ENCODE measurements around the gene MITF. TPM values are rescaled to one million over a fixed set of nuclear protein-coding genes. Genes with fewer than 3 reads are reported as not detected.
A peak's percentile ranks its signal among the peaks of the same experiment; 100 is the strongest.

The MITF gene
- total RNA-seq, 2 donors from 2014 or later = 0.23 TPM; not detected in 1

GRCh38 chr3:69768438-69768837 is 29.2 kb downstream of the MITF start:
- ATAC-seq = no peak
- Mint-ChIP-seq H3K27ac (no peak overlapping the region), H3K36me3 (no peaks in the 10 kb centered on the region), H3K9me3 (no peaks in the 10 kb centered on the region)
- no peak for DNase-seq (ENCODE audit: low spot score in 2 of 2)

GRCh38 chr3:69770219-69770618 is 31.0 kb downstream of the MITF start:
- DNase-seq (ENCODE audit: low spot score in 2 of 2) (no peak), ATAC-seq (no peak)

GRCh38 chr3:69770976-69771634 is 31.8 kb downstream of the MITF start:
- DNase-seq (ENCODE audit: low spot score in 2 of 2) (no peak), ATAC-seq (no peak)
- Mint-ChIP-seq H3K36me3 (no peaks in the 10 kb centered on the region), H3K9me3 (peaks cover 0 to 4% of the 10 kb centered on the region in 2 donors), H3K27ac (no peak overlapping the region)

More at GRCh38 chr3:69770219-69770618, 31.0 kb downstream of the MITF start:
- Mint-ChIP-seq H3K27ac (no peak overlapping the region), H3K9me3 (peaks cover 0 to 4% of the 10 kb centered on the region in 2 donors), H3K36me3 (no peaks in the 10 kb centered on the region)

- H3K9me3 Mint-ChIP-seq = peaks cover 0 to 4% of the 10 kb centered on the region in 2 donors
- H3K27ac Mint-ChIP-seq = no peak overlapping the region
- DNase-seq (ENCODE audit: low spot score in 2 of 2) = no peak
- no peaks in the 10 kb centered on the region for H3K36me3 Mint-ChIP-seq
- no peak for ATAC-seq
These were observed 33.0 kb downstream of the MITF start for GRCh38 chr3:69772152-69772867.

- DNase-seq (ENCODE audit: low spot score in 2 of 2) = no peak
- Mint-ChIP-seq H3K9me3 (peaks cover 5 to 12% of the 10 kb centered on the region in 2 donors), H3K36me3 (no peaks in the 10 kb centered on the region), H3K27ac (no peak overlapping the region)
- ATAC-seq = no peak
These were observed 34.8 kb downstream of the MITF start for GRCh38 chr3:69774029-69774428.

GRCh38 chr3:69775751-69776150 is 36.5 kb downstream of the MITF start:
- no peak for ATAC-seq
- Mint-ChIP-seq H3K36me3 (no peaks in the 10 kb centered on the region), H3K9me3 (peaks cover 5 to 12% of the 10 kb centered on the region in 2 donors), H3K27ac (no peak overlapping the region)
- DNase-seq (ENCODE audit: low spot score in 2 of 2) = no peak

GRCh38 chr3:69776289-69776688 is 37.0 kb downstream of the MITF start:
- DNase-seq (ENCODE audit: low spot score in 2 of 2) (no peak), ATAC-seq (no peak)
- no peak overlapping the region for H3K27ac Mint-ChIP-seq
- H3K9me3 Mint-ChIP-seq = peaks cover 5 to 12% of the 10 kb centered on the region in 2 donors
- no peaks in the 10 kb centered on the region for H3K36me3 Mint-ChIP-seq

GRCh38 chr3:69776920-69777581 is 37.8 kb downstream of the MITF start:
- H3K27ac Mint-ChIP-seq = no peak overlapping the region
- peaks cover 5 to 12% of the 10 kb centered on the region in 2 donors for H3K9me3 Mint-ChIP-seq
- DNase-seq (ENCODE audit: low spot score in 2 of 2) (no peak), ATAC-seq (no peak)
- H3K36me3 Mint-ChIP-seq = no peaks in the 10 kb centered on the region

GRCh38 chr3:69777582-69777967 is 38.3 kb downstream of the MITF start:
- Mint-ChIP-seq H3K27ac (no peak overlapping the region), H3K36me3 (no peaks in the 10 kb centered on the region)
- no peak for DNase-seq (ENCODE audit: low spot score in 2 of 2)

GRCh38 chr3:69781593-69781992 is 42.3 kb downstream of the MITF start:
- no peaks in the 10 kb centered on the region for H3K36me3 Mint-ChIP-seq
- ATAC-seq = no peak
- H3K9me3 Mint-ChIP-seq = peaks cover 9 to 12% of the 10 kb centered on the region in 2 donors
- H3K27ac Mint-ChIP-seq = no peak overlapping the region
- DNase-seq (ENCODE audit: low spot score in 2 of 2) = no peak

More at GRCh38 chr3:69777582-69777967, 38.3 kb downstream of the MITF start:
- ATAC-seq = no peak
- H3K9me3 Mint-ChIP-seq = peaks cover 5 to 12% of the 10 kb centered on the region in 2 donors

GRCh38 chr3:69784954-69785514 is 45.8 kb downstream of the MITF start:
- ATAC-seq (no peak), DNase-seq (ENCODE audit: low spot score in 2 of 2) (no peak)
- peaks cover 4% of the 10 kb centered on the region in 2 donors for H3K9me3 Mint-ChIP-seq
- no peaks in the 10 kb centered on the region for H3K36me3 Mint-ChIP-seq
- H3K27ac Mint-ChIP-seq = no peak overlapping the region

GRCh38 chr3:69785769-69786320 is 46.6 kb downstream of the MITF start:
- ATAC-seq = no peak
- Mint-ChIP-seq H3K36me3 (no peaks in the 10 kb centered on the region), H3K27ac (no peak overlapping the region), H3K9me3 (peaks cover 4% of the 10 kb centered on the region in 2 donors)
- DNase-seq (ENCODE audit: low spot score in 2 of 2) = no peak

GRCh38 chr3:69786854-69787253 is 47.6 kb downstream of the MITF start:
- H3K9me3 Mint-ChIP-seq = peaks cover 4% of the 10 kb centered on the region in 2 donors
- ATAC-seq (no peak), DNase-seq (ENCODE audit: low spot score in 2 of 2) (no peak)
- no peaks in the 10 kb centered on the region for H3K36me3 Mint-ChIP-seq
- H3K27ac Mint-ChIP-seq = no peak overlapping the region

- no peak for DNase-seq (ENCODE audit: low spot score in 2 of 2)
- Mint-ChIP-seq H3K36me3 (no peaks in the 10 kb centered on the region), H3K27ac (no peak overlapping the region), H3K9me3 (peaks cover 4% of the 10 kb centered on the region in 2 donors)
- no peak for ATAC-seq
These were observed 48.3 kb downstream of the MITF start for GRCh38 chr3:69787436-69788168.

- H3K36me3 Mint-ChIP-seq = no peaks in the 10 kb centered on the region
- DNase-seq (ENCODE audit: low spot score in 2 of 2) (no peak), ATAC-seq (no peak)
- H3K9me3 Mint-ChIP-seq = peaks cover 0 to 3% of the 10 kb centered on the region in 2 donors
- no peak overlapping the region for H3K27ac Mint-ChIP-seq
These were observed 51.8 kb downstream of the MITF start for GRCh38 chr3:69791106-69791505.

- H3K9me3 Mint-ChIP-seq = peaks cover 0 to 3% of the 10 kb centered on the region in 2 donors
- H3K27ac Mint-ChIP-seq = no peak overlapping the region
- ATAC-seq (peak in 1 of 2 donors; percentile 57), DNase-seq (ENCODE audit: low spot score in 2 of 2) (no peak)
- no peaks in the 10 kb centered on the region for H3K36me3 Mint-ChIP-seq
These were observed 52.7 kb downstream of the MITF start for GRCh38 chr3:69791919-69792399.

All from activated naive CD4-positive, alpha-beta T cell treated with anti-CD3 and anti-CD28 coated beads, Interleukin-2, amount 50 U/mL, for 72 hours (primary cell).